Measurements from ENCODE around the gene VPS33A. TPM values are rescaled to one million over a fixed set of nuclear protein-coding genes. Genes with fewer than 3 reads are reported as not detected.
A peak's percentile ranks its signal among the peaks of the same experiment; 100 is the strongest.

The VPS33A gene
- total and polyA plus RNA-seq, 2 of the 13 experiments (the other 11 are each of a cell fraction or from before 2014, with no cell fraction given) = 11.0 to 43.6 TPM

GRCh38 chr12:122226366-122227125 is 39.7 kb downstream of the VPS33A start:
- H3K9me3 ChIP-seq (ENCODE audit: low read length) = no peaks in the 10 kb centered on the region
- no peak overlapping the region for H2AFZ ChIP-seq (ENCODE audit: low read length)
- peaks cover 25% of the 10 kb centered on the region for H3K4me1 ChIP-seq (ENCODE audit: insufficient read depth, low read length)
- H3K27me3 ChIP-seq (ENCODE audit: control insufficient read depth in 1 of 2, insufficient read depth in 2 of 2, low read length in 2 of 2) = no peaks in the 10 kb centered on the region; a peak in 1 of 5 replicates
- POLR2A ChIA-PET = interaction anchor here (0.6 to 1.5 kb wide), 15 partner anchors 14 to 874 kb away, joined by 3 to 8 read pairs (median 4); partner anchors contain the start of genes B3GNT4, KNTC1, RSRC2 and VPS33A
- no peak for FAIRE-seq
- peaks cover 3 to 29% of the 10 kb centered on the region in 2 experiments; a peak in 4 of 5 replicates for H3K36me3 ChIP-seq (replicated peaks in 1 of 2; ENCODE audit: control insufficient read depth in 1 of 2, insufficient read depth in 2 of 2, low read length in 2 of 2)
- H3K4me3 ChIP-seq (replicated peaks in 1 of 3; ENCODE audit: insufficient read depth in 1 of 3, low read depth in 2 of 3, low read length in 3 of 3) = peak overlapping the region in 2 of 3 experiments; percentile 40 to 64; a peak in 4 of 6 replicates
- in situ Hi-C loops (cut with HindIII; ENCODE audit: extremely low pct_ligation_motif_present, low pct_unique_long_range_greater_than_20kb) (no loop called here), intact Hi-C loops (cut with micrococcal nuclease; ENCODE audit: unreplicated experiment) (no loop called here)
- no peak overlapping the region for H3K9ac ChIP-seq (ENCODE audit: insufficient read depth, low read depth, low read length)
- BruUV-seq (replicated peaks) = no TSS peak
- CTCF ChIA-PET (ENCODE audit: low intra/inter-chr PET ratio, low total read pairs) = no interaction called here
- ATAC-seq = peak; percentile 79
- peak overlapping the region; percentile 70 for H3K4me2 ChIP-seq (ENCODE audit: low read depth, low read length)
- peaks cover 15% of the 10 kb centered on the region; the same call in 1 of the 2 replicates for H4K20me1 ChIP-seq (ENCODE audit: insufficient read depth, low read length)
- H3K27ac ChIP-seq (ENCODE audit: extremely low read length, insufficient read depth, low read length) = peak overlapping the region; percentile 4
- no peak for DNase-seq (ENCODE audit: low spot score)
- H3K79me2 ChIP-seq (ENCODE audit: insufficient read depth, low read length) = peaks cover 27% of the 10 kb centered on the region
- WGBS (ENCODE audit: low lambda C conversion rate) = 82% methylated on average over 13 of the region's 55 CpGs
- peak; percentile 88 for TF ChIP-seq ATF7-NPFF (CRISPR knock-in tag; IDR thresholded peaks at IDR 0.05; ENCODE audit: low read depth)
- TF ChIP-seq ZFP90 (CRISPR knock-in tag; IDR thresholded peaks at IDR 0.05; ENCODE audit: borderline replicate concordance) = no peak
- no peak for TF ChIP-seq ZNF136 (CRISPR knock-in tag; IDR thresholded peaks at IDR 0.05; ENCODE audit: low read depth)
- peak; percentile 98 for TF ChIP-seq ZSCAN12 (CRISPR knock-in tag; IDR thresholded peaks at IDR 0.05)
- TF ChIP-seq NFE2L1 (CRISPR knock-in tag; IDR thresholded peaks at IDR 0.05; ENCODE audit: borderline replicate concordance) = peak; percentile 87; the same call in 1 of the 2 replicates
- TF ChIP-seq ISX (CRISPR knock-in tag; conservative IDR thresholded peaks at IDR 0.05) = peak; percentile 87; the same call in 1 of the 2 replicates
- no peak for TF ChIP-seq ZFP36 (IDR thresholded peaks at IDR 0.05; ENCODE audit: borderline replicate concordance, low read depth, low read length, partially characterized antibody)
- no peak for TF ChIP-seq MATR3 (CRISPR knock-in tag; IDR thresholded peaks at IDR 0.05)
- peak; percentile 68 to 91 for TF ChIP-seq REST (IDR thresholded peaks at IDR 0.05; ENCODE audit: borderline replicate concordance in 1 of 2, low read depth in 1 of 2, low read length in 2 of 2)
- TF ChIP-seq U2AF1 (optimal IDR thresholded peaks at IDR 0.05; ENCODE audit: low read depth, low read length) = no peak
- TF ChIP-seq ZNF276 (CRISPR knock-in tag; IDR thresholded peaks at IDR 0.05; ENCODE audit: low read depth) = no peak; the same call in 1 of the 2 replicates
- no peak for TF ChIP-seq HNF1A (IDR thresholded peaks at IDR 0.05; ENCODE audit: low read depth)
- TF ChIP-seq HNF1A (CRISPR knock-in tag; IDR thresholded peaks at IDR 0.05; ENCODE audit: borderline replicate concordance) = peak; percentile 34; the same call in 1 of the 2 replicates

Measured in HepG2 (cell line).